Sigmoid colon (tissue), 7 donors: Measurements from ENCODE around the gene CDH13. TPM values are rescaled to one million over a fixed set of nuclear protein-coding genes. Genes with fewer than 3 reads are reported as not detected.

Experiments
- DNase-seq: peaks from one replicate; pipeline ENCODE4 v3.0.0-alpha.2; 2019
- H3K27ac ChIP-seq, 4 donors: fragments of 200-600 bp; sonication (generic); one replicate each; pipeline ENCODE4 v1.5.1; 2016 to 2019; ENCODE audit warnings: mild to moderate bottlenecking in 1 of 4
- H3K27me3 ChIP-seq, 3 donors: fragments of 200-600 bp; sonication (generic); one replicate each; pipeline ENCODE4 v1.5.1; 2019; ENCODE audit warnings: mild to moderate bottlenecking in 1 of 3
- H3K36me3 ChIP-seq, 4 donors: fragments of 200-600 bp; sonication (generic); one replicate each; pipeline ENCODE4 v1.5.1; 2016 to 2019
- H3K4me1 ChIP-seq, 4 donors: fragments of 200-600 bp; sonication (generic); one replicate each; pipeline ENCODE4 v1.5.1; 2017 to 2019
- H3K4me3 ChIP-seq, 4 donors: fragments of 200-600 bp; sonication (generic); one replicate each; pipeline ENCODE4 v1.5.1; 2017 to 2019; ENCODE audit warnings: mild to moderate bottlenecking in 2 of 4, moderate library complexity in 1 of 4
- H3K9me3 ChIP-seq, 4 donors: fragments of 200-600 bp in 3 of 4; sonication (generic) in 3 of 4; one replicate each; pipeline versions ENCODE4 v1.5.1 to v1.6.1; 2013 to 2019
- EP300 ChIP-seq, 4 donors: sonication (generic); formaldehyde crosslinking; IDR thresholded peaks; one replicate each; pipeline ENCODE4 v1.6.1; 2017; ENCODE audit warnings: antibody characterized with exemption in 4 of 4
- POLR2A ChIP-seq, 2 donors: fragments of 450-650 bp; IDR thresholded peaks; one replicate each; pipeline ENCODE4 v1.6.1; 2016; ENCODE audit warnings: antibody characterized with exemption in 2 of 2, mild to moderate bottlenecking in 2 of 2, moderate library complexity in 2 of 2
- POLR2AphosphoS5 ChIP-seq, 4 donors: sonication (generic); formaldehyde crosslinking; IDR thresholded peaks; one replicate each; pipeline ENCODE4 v1.6.1; 2017; ENCODE audit warnings: antibody characterized with exemption in 4 of 4
- WGBS, 2 donors: extraction: QIAGEN DNeasy Blood & Tissue Kit; methylation state at CpG; one replicate each; pipeline ENCODE4 v1.1.7; 2013; 5-methylcytosine and 5-hydroxymethylcytosine counted together
- intact Hi-C: fragments of 100-400 bp; cut with DNase I; formaldehyde crosslinking; loops from one replicate; pipeline ENCODE4 v1.15.1; 2023
- polyA plus RNA-seq, 3 donors: library from polyadenylated mRNA; stranded (reverse); fragments of 200-250 nt; gene quantifications; one replicate each; pipeline ENCODE4 v1.2.3, GENCODE V29; 2013
- total RNA-seq, 4 donors: library from RNA; depleted of rRNA; stranded (reverse); fragments of >200 nt; gene quantifications; one replicate each; pipeline ENCODE4 v1.1.0, GENCODE V29; 2016
- TF ChIP-seq, protein P1 (sequence below), 4 experiments: fragments of 450-650 bp in 3 of 4; fragments of 200-600 bp in 1 of 4; IDR thresholded peaks; one replicate each; pipeline ENCODE4 v1.5.1; 2016 to 2019; ENCODE audit warnings: antibody characterized with exemption in 4 of 4, mild to moderate bottlenecking in 3 of 4, moderate library complexity in 2 of 4
- donor health status: healthy with polysubstance abuse.
- donor health status: Bipolar disorder and iron deficiency.
- donor health status: healthy.

Gene CDH13
- total and polyA plus RNA-seq, 7 donors: 0.60 to 17.6 (median 11.8) TPM

DNA sequence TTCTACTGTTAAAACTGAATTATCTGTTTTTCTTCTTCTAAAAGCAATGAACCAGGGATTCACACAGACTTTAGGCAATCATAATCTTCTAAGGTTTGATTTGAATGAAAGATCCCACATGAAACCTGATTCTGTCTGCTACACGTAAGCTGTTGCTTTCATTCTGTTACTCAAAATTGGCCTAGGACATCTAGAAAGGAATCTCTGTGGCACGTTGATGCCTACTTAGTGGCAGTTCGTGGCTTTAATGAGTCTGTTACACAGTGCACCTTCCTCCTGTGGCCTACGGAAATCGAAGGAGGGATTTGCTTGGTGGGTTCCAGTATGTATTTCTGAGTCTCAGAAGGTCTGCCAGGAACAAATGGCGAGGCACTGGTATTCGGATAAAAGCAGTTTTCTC, 691.6 kb downstream of the CDH13 start:
- intact Hi-C loops: no loop called here
- no peaks in the 10 kb centered on the region for H3K4me1 ChIP-seq
- no peaks in the 10 kb centered on the region for H3K9me3 ChIP-seq
- TF ChIP-seq, protein P1, sequence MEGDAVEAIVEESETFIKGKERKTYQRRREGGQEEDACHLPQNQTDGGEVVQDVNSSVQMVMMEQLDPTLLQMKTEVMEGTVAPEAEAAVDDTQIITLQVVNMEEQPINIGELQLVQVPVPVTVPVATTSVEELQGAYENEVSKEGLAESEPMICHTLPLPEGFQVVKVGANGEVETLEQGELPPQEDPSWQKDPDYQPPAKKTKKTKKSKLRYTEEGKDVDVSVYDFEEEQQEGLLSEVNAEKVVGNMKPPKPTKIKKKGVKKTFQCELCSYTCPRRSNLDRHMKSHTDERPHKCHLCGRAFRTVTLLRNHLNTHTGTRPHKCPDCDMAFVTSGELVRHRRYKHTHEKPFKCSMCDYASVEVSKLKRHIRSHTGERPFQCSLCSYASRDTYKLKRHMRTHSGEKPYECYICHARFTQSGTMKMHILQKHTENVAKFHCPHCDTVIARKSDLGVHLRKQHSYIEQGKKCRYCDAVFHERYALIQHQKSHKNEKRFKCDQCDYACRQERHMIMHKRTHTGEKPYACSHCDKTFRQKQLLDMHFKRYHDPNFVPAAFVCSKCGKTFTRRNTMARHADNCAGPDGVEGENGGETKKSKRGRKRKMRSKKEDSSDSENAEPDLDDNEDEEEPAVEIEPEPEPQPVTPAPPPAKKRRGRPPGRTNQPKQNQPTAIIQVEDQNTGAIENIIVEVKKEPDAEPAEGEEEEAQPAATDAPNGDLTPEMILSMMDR (IDR thresholded peaks at IDR 0.05): no peak
- TF ChIP-seq EP300 (IDR thresholded peaks at IDR 0.05) (no peak), POLR2A (IDR thresholded peaks at IDR 0.05) (no peak), POLR2AphosphoS5 (IDR thresholded peaks at IDR 0.05) (no peak)
- no peaks in the 10 kb centered on the region for H3K36me3 ChIP-seq
- no peak overlapping the region for H3K27ac ChIP-seq
- WGBS, 2 donors: 83 to 90% methylated on average over 7 of the region's 7 CpGs
- H3K27me3 ChIP-seq: no peaks in the 10 kb centered on the region
- no peak overlapping the region for H3K4me3 ChIP-seq
- no peak for DNase-seq

DNA sequence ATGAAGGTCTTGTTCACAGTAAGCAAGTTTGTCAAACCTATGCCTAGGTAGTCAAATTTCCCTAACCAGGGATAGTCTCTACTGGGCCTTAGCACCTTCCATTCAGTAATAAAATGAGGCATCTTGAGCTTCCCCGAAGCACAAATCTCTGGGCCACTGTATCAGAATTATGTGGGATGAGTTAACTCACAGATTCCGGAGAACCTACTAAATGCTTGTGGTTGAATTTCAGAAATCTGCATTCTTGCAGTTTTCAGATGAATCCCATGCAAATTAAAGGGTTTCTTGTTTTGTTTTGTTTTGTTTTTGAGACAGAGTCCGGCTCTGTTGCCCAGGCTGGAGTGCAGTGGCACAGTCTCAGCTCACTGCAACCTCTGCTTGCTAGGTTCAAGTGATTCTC, 702.2 kb downstream of the CDH13 start:
- intact Hi-C loops: no loop called here
- no peak overlapping the region for H3K27ac ChIP-seq
- no peaks in the 10 kb centered on the region for H3K27me3 ChIP-seq
- 85 to 91% methylated on average over 3 of the region's 3 CpGs for WGBS, 2 donors
- H3K4me3 ChIP-seq: no peak overlapping the region
- H3K4me1 ChIP-seq: no peaks in the 10 kb centered on the region
- TF ChIP-seq POLR2AphosphoS5 (IDR thresholded peaks at IDR 0.05) (no peak), POLR2A (IDR thresholded peaks at IDR 0.05) (no peak), EP300 (IDR thresholded peaks at IDR 0.05) (no peak)
- TF ChIP-seq, protein P1 (IDR thresholded peaks at IDR 0.05): no peak
- no peaks in the 10 kb centered on the region for H3K9me3 ChIP-seq
- no peak for DNase-seq
- H3K36me3 ChIP-seq: no peaks in the 10 kb centered on the region

DNA sequence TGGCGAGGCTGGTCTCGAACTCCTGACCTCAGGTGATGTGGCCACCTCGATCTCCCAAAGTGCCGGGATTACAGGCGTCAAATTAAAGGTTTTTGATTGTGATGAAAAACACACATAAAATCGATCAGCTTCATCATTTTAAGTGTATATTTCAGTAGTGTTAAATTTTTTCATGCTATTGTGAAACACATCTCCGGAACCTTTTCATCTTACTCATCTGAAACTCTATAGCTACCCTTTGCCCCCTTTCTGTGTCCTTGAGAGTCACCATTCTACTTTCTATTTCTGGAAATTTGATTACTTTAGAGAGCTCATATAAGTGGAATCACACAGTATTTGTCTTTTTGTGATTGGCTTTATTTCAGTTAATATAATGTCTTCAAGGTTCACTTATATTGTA, 702.7 kb downstream of the CDH13 start:
- Histone ChIP-seq H3K4me1 (no peaks in the 10 kb centered on the region), H3K36me3 (no peaks in the 10 kb centered on the region), H3K9me3 (no peaks in the 10 kb centered on the region), H3K27me3 (no peaks in the 10 kb centered on the region), H3K27ac (no peak overlapping the region), H3K4me3 (no peak overlapping the region)
- DNase-seq: no peak
- TF ChIP-seq, protein P1 (IDR thresholded peaks at IDR 0.05): no peak
- no peak for TF ChIP-seq POLR2AphosphoS5 (IDR thresholded peaks at IDR 0.05)
- TF ChIP-seq POLR2A (IDR thresholded peaks at IDR 0.05): no peak
- no peak for TF ChIP-seq EP300 (IDR thresholded peaks at IDR 0.05)
- 72 to 76% methylated on average over 7 of the region's 7 CpGs for WGBS, 2 donors
- intact Hi-C loops: no loop called here

DNA sequence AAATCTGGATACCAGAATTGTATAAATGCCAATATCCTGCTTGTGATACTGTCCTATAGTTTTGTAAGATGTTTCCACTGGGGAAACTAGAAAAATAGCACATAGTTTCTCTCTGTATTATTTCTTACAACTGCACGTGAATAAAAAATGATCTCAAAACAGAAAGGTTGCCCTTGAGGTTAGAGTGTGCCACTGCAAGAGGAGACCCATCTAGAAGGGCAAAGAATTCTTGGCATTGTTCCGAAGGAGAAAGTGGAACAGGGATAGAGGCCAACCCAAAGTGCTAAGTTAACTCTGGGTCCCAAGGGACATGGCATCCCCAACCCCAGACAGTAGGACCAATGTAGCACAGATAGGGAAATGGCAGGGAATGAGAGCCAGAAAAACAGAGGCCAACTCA, 703.5 kb downstream of the CDH13 start:
- 66 to 82% methylated on average over 2 of the region's 2 CpGs for WGBS, 2 donors

More for the DNA sequence above, 703.5 kb downstream of the CDH13 start:
- no peak for DNase-seq
- H3K4me1 ChIP-seq: no peaks in the 10 kb centered on the region
- no peak overlapping the region for H3K27ac ChIP-seq
- H3K27me3 ChIP-seq: no peaks in the 10 kb centered on the region
- H3K4me3 ChIP-seq: no peak overlapping the region
- H3K36me3 ChIP-seq: no peaks in the 10 kb centered on the region
- intact Hi-C loops: no loop called here
- no peaks in the 10 kb centered on the region for H3K9me3 ChIP-seq
- TF ChIP-seq POLR2A (IDR thresholded peaks at IDR 0.05) (no peak), EP300 (IDR thresholded peaks at IDR 0.05) (no peak), POLR2AphosphoS5 (IDR thresholded peaks at IDR 0.05) (no peak)
- TF ChIP-seq, protein P1 (IDR thresholded peaks at IDR 0.05): no peak
